Epidermal melanocyte (primary cell): ENCODE results near the gene RRN3.
"Not testable (repeated sequence)": the region's sequence is repeated elsewhere in the genome, so short reads cannot be mapped to it uniquely, and the experiment has no call there.

Experiments
- DNase-seq: peaks from one replicate; pipeline ENCODE4 v3.0.0; 2011; ENCODE audit warnings: low spot score; ENCODE audit not compliant: insufficient read length

The RRN3 gene

GRCh38 chr16:15099366-15099909, 5.4 kb upstream of the RRN3 start:
- not testable (repeated sequence) for DNase-seq

GRCh38 chr16:15096583-15096972, 2.5 kb upstream of the RRN3 start:
- not testable (repeated sequence) for DNase-seq

- not testable (repeated sequence) for DNase-seq
Measured at GRCh38 chr16:15093571-15093954, 509 bp downstream of the RRN3 start.

- DNase-seq, result not testable (repeated sequence)
Measured at GRCh38 chr16:15090663-15091269, 3.3 kb downstream of the RRN3 start.

GRCh38 chr16:15082788-15083187, 11.3 kb downstream of the RRN3 start:
- DNase-seq, result not testable (repeated sequence)

GRCh38 chr16:15080883-15081282, 13.2 kb downstream of the RRN3 start:
- DNase-seq, result not testable (repeated sequence)

DNA sequence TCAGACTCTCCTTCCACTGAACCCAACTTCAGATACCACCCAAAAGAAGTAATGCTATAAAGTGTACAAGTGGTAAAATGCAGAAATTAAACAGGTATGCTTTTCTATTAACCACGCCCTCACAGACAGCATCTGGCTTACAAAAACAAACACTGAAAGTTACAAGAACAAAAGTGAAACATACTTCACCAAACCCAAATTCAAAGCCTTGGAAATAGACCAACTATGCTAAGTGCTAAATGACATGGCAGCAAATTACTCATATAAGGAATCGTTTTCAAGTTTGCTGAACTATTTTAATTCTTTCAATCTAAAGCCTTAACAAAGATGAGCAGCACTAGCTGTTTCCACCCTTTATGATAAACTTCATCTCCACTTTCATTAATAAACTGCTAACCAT, 17.9 kb downstream of the RRN3 start:
- not testable (repeated sequence) for DNase-seq

DNA sequence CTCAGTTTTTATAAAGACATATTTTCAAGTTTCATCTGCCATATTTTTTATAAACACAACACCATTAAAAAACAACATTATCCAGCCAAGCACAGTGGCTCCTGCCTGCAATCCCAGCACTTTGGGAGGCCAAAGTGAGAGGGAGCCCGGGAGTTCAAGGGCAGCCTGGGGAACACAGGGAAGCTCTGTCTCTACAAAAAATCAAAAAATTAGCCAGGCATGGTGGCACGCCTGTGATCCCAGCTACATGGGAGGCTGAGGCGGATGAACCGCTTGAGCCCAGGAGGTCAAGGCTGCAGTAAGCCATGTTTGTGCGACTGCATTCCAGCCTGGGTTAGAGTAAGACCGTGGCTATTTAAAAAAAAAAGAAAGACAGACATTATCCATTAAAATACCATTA, 21.0 kb downstream of the RRN3 start:
- DNase-seq, result no peak

GRCh38 chr16:15071916-15072769, 21.9 kb downstream of the RRN3 start:
- not testable (repeated sequence) for DNase-seq

DNA sequence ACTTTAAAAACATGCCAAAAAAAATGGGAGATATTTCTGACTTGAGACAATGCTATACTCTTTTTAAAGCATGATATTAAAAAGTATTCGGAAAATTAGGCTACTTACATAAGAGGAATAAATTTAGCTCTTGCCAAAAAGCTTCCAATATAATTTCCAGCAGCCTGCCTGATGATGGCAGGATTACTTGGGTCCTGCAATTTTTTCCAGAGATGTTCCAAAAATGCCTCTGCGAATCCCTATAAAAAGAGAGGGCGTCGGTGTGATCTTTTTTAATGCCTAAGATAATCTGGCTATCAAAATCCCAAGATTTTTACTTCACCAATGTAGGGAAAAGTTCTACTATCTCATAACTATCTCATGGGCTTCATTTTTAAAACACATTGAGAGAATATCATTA, 23.1 kb downstream of the RRN3 start:
- not testable (repeated sequence) for DNase-seq

- DNase-seq, result not testable (repeated sequence)
Measured at GRCh38 chr16:15066690-15067089, 27.4 kb downstream of the RRN3 start.

- not testable (repeated sequence) for DNase-seq
Measured at GRCh38 chr16:15065961-15066360, 28.1 kb downstream of the RRN3 start.

DNA sequence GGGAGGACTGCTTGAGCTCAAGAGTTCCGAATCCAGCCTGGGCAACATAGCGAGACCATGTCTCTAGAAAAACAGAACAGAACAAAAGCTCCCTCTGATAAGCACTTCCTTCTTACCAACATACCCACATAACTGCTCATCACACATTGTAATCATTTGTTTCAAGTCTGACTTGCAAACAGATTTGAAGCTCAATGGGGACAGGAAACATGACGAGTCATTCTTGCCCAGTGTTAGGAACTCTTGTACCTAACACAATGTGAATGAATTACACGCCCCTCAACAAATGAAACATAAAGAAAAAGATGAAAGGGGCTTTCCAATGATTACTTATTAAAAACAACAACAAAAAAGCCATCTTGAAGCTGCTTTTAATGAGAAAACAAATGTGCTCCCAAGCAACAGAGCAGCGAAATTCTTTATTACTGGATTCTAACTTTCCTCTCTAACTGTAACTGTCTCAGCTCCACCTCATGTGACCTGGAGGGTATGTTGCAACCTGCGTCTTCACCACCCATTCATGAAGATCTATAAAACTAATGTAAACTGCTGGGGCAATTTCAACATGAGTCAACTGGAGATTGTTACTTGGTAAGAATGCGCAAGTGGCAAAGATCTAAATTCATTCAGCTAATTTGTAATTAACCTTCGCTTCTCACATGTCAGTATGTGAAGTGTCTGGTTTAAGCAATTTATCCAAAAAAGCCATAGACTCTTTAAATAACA, 31.8 kb downstream of the RRN3 start:
- not testable (repeated sequence) for DNase-seq

DNA sequence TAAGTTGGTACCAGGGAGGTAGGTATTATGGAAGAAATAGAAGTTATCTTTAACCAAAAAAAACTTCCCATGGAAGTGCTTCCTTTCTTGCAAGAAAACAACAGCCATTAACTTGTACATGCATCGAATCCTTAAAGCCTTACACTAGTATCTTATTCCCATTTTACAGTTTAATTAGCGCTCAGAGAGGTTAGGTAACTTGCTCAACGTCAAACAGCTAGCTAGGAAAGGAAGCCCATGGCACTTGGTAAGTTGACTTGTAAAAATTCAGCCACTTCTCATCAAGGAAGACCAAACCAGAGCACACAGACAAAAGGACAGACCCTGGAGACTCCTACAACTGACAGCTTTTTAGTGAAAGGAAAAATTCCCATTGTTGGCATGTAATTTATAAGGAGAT, 34.7 kb downstream of the RRN3 start:
- DNase-seq, result no peak

- no peak for DNase-seq
Measured at GRCh38 chr16:15057681-15058417, 36.2 kb downstream of the RRN3 start.

- DNase-seq, result no peak
Measured at GRCh38 chr16:15055141-15056053, 38.7 kb downstream of the RRN3 start.

DNA sequence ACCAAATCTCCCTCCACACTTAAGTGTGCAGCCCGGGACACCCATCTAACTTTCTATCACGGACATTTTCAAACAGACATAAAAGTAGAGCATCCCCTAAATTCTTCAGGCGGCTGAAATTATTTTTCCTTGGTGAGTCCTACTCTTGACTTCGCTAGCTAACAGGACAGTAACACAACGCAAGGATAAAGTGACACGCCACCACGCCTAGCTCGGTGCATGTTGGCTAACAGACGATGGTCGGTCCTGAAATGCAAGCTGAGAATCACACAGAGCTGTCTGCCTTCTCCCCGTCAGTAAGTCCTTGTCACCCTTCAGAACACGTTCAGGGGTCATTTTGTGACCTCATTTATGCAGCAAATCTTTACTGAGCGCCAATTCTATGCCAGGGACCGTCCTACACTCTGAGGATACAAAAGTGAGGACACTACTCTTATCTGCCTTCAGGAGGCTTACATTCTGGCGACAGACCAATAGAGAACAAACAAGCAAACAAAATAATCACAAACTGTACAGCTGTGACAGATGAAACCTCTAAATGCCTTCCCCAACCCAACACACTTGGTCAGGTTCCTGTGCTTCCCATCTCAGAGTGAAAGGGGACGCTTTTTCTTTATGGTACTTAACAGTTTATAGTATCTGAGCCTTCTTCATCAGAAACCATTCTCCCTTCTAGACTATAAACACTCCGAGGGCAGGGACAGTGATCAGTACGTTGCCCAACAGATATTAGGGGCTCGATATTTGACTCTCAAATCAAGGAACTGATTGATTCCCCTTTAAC, 39.5 kb downstream of the RRN3 start:
- DNase-seq, result no peak

DNA sequence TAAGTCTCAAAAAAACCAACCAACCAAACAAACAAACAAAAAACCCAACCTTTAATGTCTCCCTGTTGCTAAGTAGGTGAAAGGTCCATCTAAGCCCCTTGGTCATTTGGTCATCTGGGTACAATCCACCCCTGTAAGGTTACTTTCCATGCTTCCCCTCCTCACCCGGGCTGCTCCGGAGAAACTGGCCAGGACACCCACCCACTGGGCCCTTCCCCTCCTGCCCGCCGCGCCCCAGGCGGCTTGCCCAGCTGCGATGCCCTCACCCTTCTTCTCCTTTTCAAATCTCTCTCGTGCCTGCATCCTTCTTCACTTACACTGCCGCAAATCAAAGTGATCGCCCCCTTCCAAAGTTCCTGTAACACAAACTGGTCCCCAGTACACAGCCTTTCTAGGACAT, 40.2 kb downstream of the RRN3 start:
- no peak for DNase-seq

- DNase-seq, result no peak
Measured at GRCh38 chr16:15052747-15053476, 41.2 kb downstream of the RRN3 start.
